Esophagus muscularis mucosa (tissue), 4 donors: ENCODE results near the gene PDHX.

ENCODE experiments used
- CTCF ChIP-seq, 3 experiments: fragments of 200-600 bp in 2 of 3; fragments of 450-650 bp in 1 of 3; sonication (generic) in 2 of 3; IDR thresholded peaks; one replicate each; pipeline ENCODE4 v1.5.1; 2017 to 2019; ENCODE audit warnings: antibody characterized with exemption in 3 of 3, mild to moderate bottlenecking in 2 of 3, moderate library complexity in 1 of 3
- EP300 ChIP-seq: sonication (generic); formaldehyde crosslinking; IDR thresholded peaks from one replicate; pipeline ENCODE4 v1.6.1; 2017; ENCODE audit warnings: antibody characterized with exemption
- POLR2A ChIP-seq: fragments of 450-650 bp; IDR thresholded peaks from one replicate; pipeline ENCODE4 v1.6.1; 2017; ENCODE audit warnings: antibody characterized with exemption, moderate library complexity, mild to moderate bottlenecking, low read depth
- POLR2AphosphoS5 ChIP-seq, 2 donors: sonication (generic); formaldehyde crosslinking; IDR thresholded peaks; one replicate each; pipeline ENCODE4 v1.6.1; 2017; ENCODE audit warnings: antibody characterized with exemption in 2 of 2

GRCh38 chr11:34905666-34906065 is 10.8 kb upstream of the PDHX start:
- TF ChIP-seq CTCF (IDR thresholded peaks at IDR 0.05) (no peak), POLR2A (no peak), POLR2AphosphoS5 (IDR thresholded peaks at IDR 0.05) (no peak), EP300 (no peak)
